CD4-positive, alpha-beta memory T cell (primary cell): Measurements from ENCODE around the gene GULP1. TPM values are rescaled to one million over a fixed set of nuclear protein-coding genes. Genes with fewer than 3 reads are reported as not detected.

Experiments
- CTCF ChIA-PET: fragments of 350-600 bp; sonication (Branson Sonifier 250); formaldehyde crosslinking; loops from one replicate; lab custom pipeline; 2021; ENCODE audit warnings: inconsistent platforms; ENCODE audit not compliant: partially characterized antibody; lab: Charles Lee
- POLR2A ChIA-PET: fragments of 350-600 bp; sonication (Branson Sonifier 250); formaldehyde crosslinking; loops from one replicate; lab custom pipeline; 2021; ENCODE audit not compliant: partially characterized antibody; lab: Charles Lee
- DNase-seq, 5 donors: peaks; one replicate each; pipeline versions ENCODE4 v3.0.0 to v3.0.0-alpha.2; 2020 to 2022; ENCODE audit warnings: mixed read lengths in 1 of 5
- H3K27ac ChIP-seq: one replicate; pipeline ENCODE4 v1.7.0; 2013; ENCODE audit warnings: low read depth, low read length
- H3K27me3 ChIP-seq: 2 replicates; pipeline ENCODE4 v1.7.0; 2013; ENCODE audit warnings: mild to moderate bottlenecking, low read length, moderate library complexity; ENCODE audit not compliant: insufficient read depth
- H3K36me3 ChIP-seq: 2 replicates; pipeline ENCODE4 v1.7.0; 2013; ENCODE audit warnings: mild to moderate bottlenecking, low read length, moderate library complexity; ENCODE audit not compliant: insufficient read depth
- H3K4me1 ChIP-seq: 2 replicates; pipeline ENCODE4 v1.7.0; 2013; ENCODE audit warnings: mild to moderate bottlenecking, low read length, moderate library complexity; ENCODE audit not compliant: insufficient read depth
- H3K4me3 ChIP-seq, 2 donors: one replicate each; pipeline ENCODE4 v1.7.0; 2013; ENCODE audit warnings: low read length in 2 of 2, mild to moderate bottlenecking in 1 of 2
- H3K9me3 ChIP-seq, 2 donors: one replicate each; pipeline ENCODE4 v1.7.0; 2013; ENCODE audit warnings: low read length in 2 of 2, control low read depth in 1 of 2; ENCODE audit not compliant: control insufficient read depth in 1 of 2
- H3K27ac Mint-ChIP-seq, 7 donors: one replicate each; pipeline ENCODE4 v1.8.0; 2020 to 2021; ENCODE audit warnings: mixed read lengths in 7 of 7, mild to moderate bottlenecking in 6 of 7, inconsistent platforms in 3 of 7, moderate library complexity in 3 of 7
- H3K27me3 Mint-ChIP-seq, 2 donors: one replicate each; pipeline ENCODE4 v1.8.0; 2020 to 2021; ENCODE audit warnings: mixed read lengths in 2 of 2
- H3K36me3 Mint-ChIP-seq, 2 donors: one replicate each; pipeline ENCODE4 v1.8.0; 2020 to 2021; ENCODE audit warnings: mixed read lengths in 2 of 2, inconsistent platforms in 1 of 2, mild to moderate bottlenecking in 1 of 2
- H3K4me1 Mint-ChIP-seq, 4 donors: one replicate each; pipeline ENCODE4 v1.8.0; 2020 to 2021; ENCODE audit warnings: mixed read lengths in 4 of 4, mild to moderate bottlenecking in 1 of 4
- H3K4me3 Mint-ChIP-seq, 8 donors: one replicate each; pipeline ENCODE4 v1.8.0; 2020 to 2021; ENCODE audit warnings: mixed read lengths in 8 of 8, mild to moderate bottlenecking in 7 of 8, moderate library complexity in 6 of 8, inconsistent platforms in 3 of 8
- H3K9me3 Mint-ChIP-seq, 8 donors: one replicate each; pipeline ENCODE4 v1.8.0; 2020 to 2021; ENCODE audit warnings: mixed read lengths in 8 of 8, mild to moderate bottlenecking in 5 of 8, inconsistent platforms in 3 of 8, moderate library complexity in 1 of 8
- intact Hi-C: fragments of 100-400 bp; cut with micrococcal nuclease; formaldehyde crosslinking; loops from one replicate; pipeline ENCODE4 v1.15.1; 2023
- polyA plus RNA-seq, 2 donors: library from polyadenylated mRNA; unstranded; fragments of 300-500 nt; fragmentation: Illumina TruSeq; gene quantifications; one replicate each; pipeline ENCODE4 v1.2.3, GENCODE V29; 2021
- total RNA-seq, 2 experiments: library from RNA; stranded (reverse); gene quantifications; one replicate each; pipeline ENCODE4 v1.2.3, GENCODE V29; 2021

GULP1 gene
- total and polyA plus RNA-seq, 4 experiments from 2014 or later: not detected

DNA sequence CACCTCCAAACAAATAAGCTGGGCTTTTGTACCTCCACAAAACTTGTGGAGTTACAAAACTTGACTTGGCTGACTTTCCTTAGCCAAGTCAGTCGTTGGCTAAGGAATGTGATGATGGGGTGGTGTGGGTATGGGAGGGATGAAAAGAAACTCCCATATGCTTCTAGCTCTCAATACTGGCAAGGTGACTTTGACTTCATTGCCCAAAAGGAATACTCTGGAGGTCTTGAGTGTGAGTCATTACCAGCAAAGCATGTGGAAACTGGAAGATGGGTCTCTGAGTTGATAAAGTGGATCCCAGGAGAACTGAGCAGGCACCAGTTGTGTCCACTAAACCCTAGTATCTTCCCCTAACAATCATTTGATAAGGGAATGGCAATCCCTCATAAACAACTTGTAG lies 226.7 kb downstream of the GULP1 start:
- H3K4me1 Mint-ChIP-seq: no peaks in the 10 kb centered on the region
- DNase-seq: no peak
- H3K9me3 Mint-ChIP-seq: no peaks in the 10 kb centered on the region
- H3K9me3 ChIP-seq: no peaks in the 10 kb centered on the region
- H3K27me3 Mint-ChIP-seq: peaks cover 0 to 1% of the 10 kb centered on the region in 2 donors
- no peak overlapping the region for H3K4me3 ChIP-seq
- no peak overlapping the region for H3K27ac Mint-ChIP-seq
- H3K36me3 ChIP-seq: no peaks in the 10 kb centered on the region
- H3K4me3 Mint-ChIP-seq: no peak overlapping the region
- no peak overlapping the region for H3K27ac ChIP-seq
- no peaks in the 10 kb centered on the region for H3K36me3 Mint-ChIP-seq
- no peaks in the 10 kb centered on the region for H3K4me1 ChIP-seq
- POLR2A ChIA-PET: no interaction called here
- intact Hi-C loops: no loop called here
- no peaks in the 10 kb centered on the region for H3K27me3 ChIP-seq
- CTCF ChIA-PET: no interaction called here

DNA sequence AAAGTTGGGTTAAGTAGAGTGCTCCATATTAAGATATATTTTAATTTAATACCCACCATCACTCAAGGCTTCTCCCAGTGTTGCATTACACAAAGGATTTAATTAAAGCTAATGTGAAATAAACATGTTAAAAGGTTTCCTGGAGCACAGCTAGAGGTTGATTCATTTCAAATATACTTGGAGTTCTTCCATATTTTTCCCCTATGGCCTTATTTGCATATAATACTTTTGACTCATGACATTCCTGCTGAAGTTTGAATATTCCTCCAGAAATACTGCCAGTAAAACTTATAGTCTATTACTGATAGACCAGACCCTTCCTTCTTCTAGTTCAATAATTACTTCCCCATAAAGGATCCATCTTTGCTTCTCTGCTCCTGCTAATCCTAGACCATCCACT lies 227.5 kb downstream of the GULP1 start:
- Mint-ChIP-seq H3K4me1 (no peaks in the 10 kb centered on the region), H3K36me3 (no peaks in the 10 kb centered on the region), H3K27me3 (peaks cover 0 to 1% of the 10 kb centered on the region in 2 donors), H3K27ac (no peak overlapping the region), H3K9me3 (no peaks in the 10 kb centered on the region), H3K4me3 (no peak overlapping the region)
- Histone ChIP-seq H3K36me3 (no peaks in the 10 kb centered on the region), H3K4me1 (no peaks in the 10 kb centered on the region), H3K27me3 (no peaks in the 10 kb centered on the region), H3K27ac (no peak overlapping the region), H3K4me3 (no peak overlapping the region), H3K9me3 (no peaks in the 10 kb centered on the region)
- ChIA-PET POLR2A (no interaction called here), CTCF (no interaction called here)
- DNase-seq: no peak
- intact Hi-C loops: no loop called here

DNA sequence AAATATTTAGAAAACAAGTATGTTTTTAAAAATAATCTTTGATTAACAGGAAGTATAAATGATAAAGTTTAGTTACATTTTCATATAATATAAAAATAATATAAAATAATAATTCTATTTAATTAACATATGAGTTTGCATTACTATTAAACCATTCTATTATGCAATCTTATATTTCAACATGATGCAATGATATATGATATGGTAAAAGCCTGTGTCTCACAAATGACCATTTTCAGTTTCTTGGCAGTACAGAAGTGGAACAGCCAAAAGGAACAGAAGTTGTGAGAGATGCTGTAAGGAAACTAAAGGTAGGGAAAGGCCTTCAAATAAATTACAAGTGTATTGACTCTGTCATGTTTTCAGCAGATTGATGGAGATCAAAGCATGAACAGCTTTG lies 230.8 kb downstream of the GULP1 start:
- H3K36me3 Mint-ChIP-seq: no peaks in the 10 kb centered on the region
- H3K27me3 Mint-ChIP-seq: no peaks in the 10 kb centered on the region

DNA sequence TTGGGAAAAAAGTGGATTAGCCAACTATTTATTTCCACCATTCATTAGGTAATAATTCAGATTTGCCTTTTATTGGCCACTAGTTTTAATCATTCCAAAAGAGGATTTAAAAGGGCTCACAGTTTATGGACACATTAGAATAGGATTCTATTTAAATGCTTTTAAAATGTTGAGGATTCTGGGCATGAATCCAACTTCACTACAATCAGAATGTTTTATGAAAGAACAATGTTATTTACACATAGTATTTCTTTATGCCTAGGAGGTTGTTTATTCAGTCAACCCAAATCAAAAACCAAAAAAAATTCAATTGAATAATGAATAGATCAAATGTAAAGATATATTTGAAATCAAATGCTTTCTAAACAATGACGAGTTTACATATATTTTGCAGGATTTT lies 232.2 kb downstream of the GULP1 start:
- no peak for DNase-seq
- no peaks in the 10 kb centered on the region for H3K27me3 ChIP-seq
- no peaks in the 10 kb centered on the region for H3K36me3 ChIP-seq
- intact Hi-C loops: loop anchor here (2.0 to 5.0 kb wide), 2 partner anchors 823 to 889 kb away; no protein-coding TSS in a partner anchor
- Mint-ChIP-seq H3K9me3 (no peaks in the 10 kb centered on the region), H3K4me1 (no peaks in the 10 kb centered on the region), H3K27me3 (no peaks in the 10 kb centered on the region), H3K4me3 (no peak overlapping the region), H3K27ac (no peak overlapping the region), H3K36me3 (no peaks in the 10 kb centered on the region)
- no peak overlapping the region for H3K4me3 ChIP-seq
- POLR2A ChIA-PET: no interaction called here
- no peaks in the 10 kb centered on the region for H3K4me1 ChIP-seq
- no peak overlapping the region for H3K27ac ChIP-seq
- H3K9me3 ChIP-seq: no peaks in the 10 kb centered on the region
- CTCF ChIA-PET: interaction anchor here (0.8 to 1.3 kb wide), 3 partner anchors 12 to 1552 kb away, joined by 3 read pairs; no protein-coding TSS in a partner anchor

More for the DNA sequence above, 230.8 kb downstream of the GULP1 start:
- H3K4me1 Mint-ChIP-seq: no peaks in the 10 kb centered on the region
- Histone ChIP-seq H3K4me3 (no peak overlapping the region), H3K36me3 (no peaks in the 10 kb centered on the region), H3K9me3 (no peaks in the 10 kb centered on the region), H3K27me3 (no peaks in the 10 kb centered on the region), H3K4me1 (no peaks in the 10 kb centered on the region), H3K27ac (no peak overlapping the region)
- ChIA-PET CTCF (interaction anchor here (1.3 kb wide), 1 partner anchor 11 kb away, joined by 3 read pairs; no protein-coding TSS in a partner anchor), POLR2A (no interaction called here)
- H3K27ac Mint-ChIP-seq: no peak overlapping the region
- no peaks in the 10 kb centered on the region for H3K9me3 Mint-ChIP-seq
- intact Hi-C loops: loop anchor here (5.0 kb wide), 1 partner anchor 825 kb away; no protein-coding TSS in a partner anchor
- no peak for DNase-seq
- no peak overlapping the region for H3K4me3 Mint-ChIP-seq

DNA sequence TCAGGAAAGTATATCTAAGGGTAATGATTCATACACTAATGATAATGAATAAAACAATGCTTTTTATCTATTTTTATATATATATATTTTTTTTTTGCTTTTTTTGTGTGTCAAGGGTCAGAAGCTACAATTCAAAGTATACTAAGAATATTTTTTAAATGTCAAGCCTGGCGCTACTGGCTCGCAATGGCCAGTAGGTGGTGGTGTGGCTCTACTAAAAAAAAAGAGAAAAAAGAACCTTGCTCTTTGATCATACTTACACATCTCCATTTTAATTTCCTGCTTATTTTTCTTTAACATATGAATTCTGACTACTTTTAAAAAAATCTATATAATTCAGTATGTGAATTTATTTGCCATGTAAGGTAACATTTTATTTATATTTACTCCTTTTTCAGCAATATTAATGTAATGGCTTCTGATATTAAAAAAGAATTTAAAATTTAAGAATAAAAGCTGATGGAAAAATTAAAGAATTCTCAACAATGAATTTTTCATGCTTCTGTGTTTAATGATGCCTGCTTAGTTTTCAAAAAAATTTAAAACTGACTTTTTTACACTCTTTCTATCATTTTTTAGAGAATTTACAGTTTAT lies 232.9 kb downstream of the GULP1 start:
- Histone ChIP-seq H3K4me1 (no peaks in the 10 kb centered on the region), H3K9me3 (no peaks in the 10 kb centered on the region), H3K4me3 (no peak overlapping the region), H3K36me3 (no peaks in the 10 kb centered on the region), H3K27me3 (no peaks in the 10 kb centered on the region), H3K27ac (no peak overlapping the region)
- Mint-ChIP-seq H3K36me3 (no peaks in the 10 kb centered on the region), H3K9me3 (no peaks in the 10 kb centered on the region), H3K27me3 (no peaks in the 10 kb centered on the region), H3K27ac (no peak overlapping the region), H3K4me1 (no peaks in the 10 kb centered on the region), H3K4me3 (no peak overlapping the region)
- CTCF ChIA-PET: interaction anchor here (0.8 kb wide), 2 partner anchors 824 to 1551 kb away, joined by 3 read pairs; no protein-coding TSS in a partner anchor
- intact Hi-C loops: loop anchor here (2.0 to 5.0 kb wide), 2 partner anchors 823 to 888 kb away; no protein-coding TSS in a partner anchor
- POLR2A ChIA-PET: no interaction called here
- DNase-seq: peak in 4 of 5 donors; percentile 13 to 27 (median 23)

DNA sequence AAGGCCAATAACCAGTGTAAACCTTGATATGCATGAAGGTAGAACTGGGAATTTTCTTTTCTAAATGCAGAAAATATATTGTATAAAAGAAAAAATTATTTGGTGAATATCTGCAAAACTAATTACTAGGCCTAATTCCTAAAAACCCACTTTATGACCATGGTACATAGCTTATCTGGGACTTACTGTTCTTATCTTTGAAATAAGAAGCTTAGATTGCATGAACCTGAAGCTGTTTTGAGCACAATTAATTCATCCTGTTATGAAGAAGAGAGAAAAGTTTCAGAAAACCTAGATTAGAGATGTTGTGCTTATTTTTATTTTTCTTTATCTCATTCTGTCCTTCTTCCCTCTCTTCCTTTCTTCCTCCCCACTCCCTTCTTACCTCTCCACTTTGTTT lies 235.0 kb downstream of the GULP1 start:
- H3K4me1 Mint-ChIP-seq: no peaks in the 10 kb centered on the region
- no peaks in the 10 kb centered on the region for H3K27me3 Mint-ChIP-seq
- H3K9me3 Mint-ChIP-seq: no peaks in the 10 kb centered on the region
- Histone ChIP-seq H3K36me3 (no peaks in the 10 kb centered on the region), H3K4me3 (no peak overlapping the region), H3K27ac (no peak overlapping the region), H3K27me3 (no peaks in the 10 kb centered on the region), H3K9me3 (no peaks in the 10 kb centered on the region), H3K4me1 (no peaks in the 10 kb centered on the region)
- ChIA-PET CTCF (no interaction called here), POLR2A (no interaction called here)
- intact Hi-C loops: no loop called here
- H3K36me3 Mint-ChIP-seq: no peaks in the 10 kb centered on the region
- no peak overlapping the region for H3K27ac Mint-ChIP-seq
- DNase-seq: no peak
- no peak overlapping the region for H3K4me3 Mint-ChIP-seq

DNA sequence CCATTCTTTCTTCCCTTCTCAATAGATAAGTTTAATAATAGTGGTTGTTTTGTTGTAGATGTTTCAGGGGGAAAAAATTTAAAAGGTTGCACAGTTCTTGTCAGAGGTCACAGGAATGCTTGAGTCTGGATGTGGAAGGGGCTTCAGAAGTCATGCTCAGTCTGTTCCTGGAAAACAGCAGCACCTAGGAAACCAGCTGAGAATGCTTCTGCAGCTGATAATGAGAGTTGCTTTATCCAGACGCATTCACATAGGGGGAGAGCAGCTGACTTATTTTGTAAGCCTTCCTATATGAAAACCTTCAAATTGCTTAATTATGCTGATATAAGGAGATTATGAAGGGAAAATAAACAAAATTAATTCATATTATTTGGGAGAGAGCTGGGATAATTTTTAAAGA lies 235.5 kb downstream of the GULP1 start:
- CTCF ChIA-PET: no interaction called here

More for the DNA sequence above, 235.5 kb downstream of the GULP1 start:
- H3K4me3 ChIP-seq: no peak overlapping the region
- Mint-ChIP-seq H3K4me3 (no peak overlapping the region), H3K36me3 (no peaks in the 10 kb centered on the region), H3K9me3 (no peaks in the 10 kb centered on the region), H3K27me3 (no peaks in the 10 kb centered on the region), H3K27ac (no peak overlapping the region), H3K4me1 (no peaks in the 10 kb centered on the region)
- no peak overlapping the region for H3K27ac ChIP-seq
- no peaks in the 10 kb centered on the region for H3K27me3 ChIP-seq
- POLR2A ChIA-PET: no interaction called here
- intact Hi-C loops: no loop called here
- H3K36me3 ChIP-seq: no peaks in the 10 kb centered on the region
- H3K9me3 ChIP-seq: no peaks in the 10 kb centered on the region
- no peak for DNase-seq
- H3K4me1 ChIP-seq: no peaks in the 10 kb centered on the region
